GM19023 (cell line): ENCODE measurements around the gene DHX29.

Source experiments
- ATAC-seq: cut with Tn5 transposase; IDR thresholded peaks from one replicate; pipeline ENCODE4 v1.9.1; 2021; ENCODE audit warnings: mild to moderate bottlenecking, moderate library complexity; ENCODE audit not compliant: unreplicated experiment

Gene DHX29

DNA sequence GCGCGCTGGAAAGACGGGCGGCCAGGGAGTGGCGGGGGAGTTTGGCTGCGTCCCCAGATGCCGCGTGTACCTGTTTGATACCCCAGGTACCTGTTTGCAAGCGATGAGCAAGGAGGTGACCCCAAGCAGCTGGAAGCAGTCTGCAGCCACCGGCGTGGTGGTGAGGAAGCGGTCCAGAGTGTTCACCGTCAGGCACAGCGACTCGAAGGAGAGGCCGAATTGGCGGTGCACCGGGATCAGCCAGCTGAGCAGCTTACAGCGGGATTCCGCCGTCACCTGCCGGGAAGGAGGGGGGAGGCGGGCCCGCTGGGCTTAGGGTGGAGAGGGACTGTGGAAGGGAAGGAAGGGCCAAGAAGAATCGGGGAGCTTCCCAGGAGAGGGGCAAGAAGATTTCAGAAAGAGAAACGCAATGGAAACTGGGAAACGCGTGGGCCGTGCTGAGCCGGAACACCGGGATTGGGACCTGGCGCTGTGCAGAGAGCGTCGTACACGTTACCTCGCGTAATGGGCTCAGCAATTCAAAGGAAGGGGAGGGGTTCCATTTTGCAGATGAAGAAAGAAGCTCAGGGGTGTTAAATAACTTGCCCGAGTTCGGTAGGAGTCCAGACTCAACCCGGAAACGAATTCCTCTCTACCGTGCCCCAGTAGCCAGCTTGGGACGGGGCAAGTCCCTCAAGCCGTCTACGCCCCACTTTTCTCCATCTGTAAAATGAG lies 75.1 kb downstream of the DHX29 start:
- no peak for ATAC-seq

DNA sequence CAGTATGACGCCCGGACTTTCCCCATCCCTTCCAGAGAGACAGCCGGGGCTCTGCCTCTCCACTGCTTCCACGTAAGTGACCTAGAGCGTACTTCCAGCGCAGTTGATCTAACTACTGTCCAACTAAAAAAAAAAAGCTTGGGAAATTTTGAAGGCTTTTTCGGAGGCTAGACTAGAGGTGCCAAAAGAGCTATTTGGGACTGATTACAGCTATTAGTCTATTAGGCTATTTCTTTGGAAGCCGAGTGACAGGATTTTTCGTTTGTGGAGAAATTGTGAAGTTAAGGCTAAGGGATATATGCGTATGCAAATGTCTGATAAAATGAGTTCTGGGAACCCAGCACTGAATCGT lies 75.6 kb downstream of the DHX29 start:
- no peak for ATAC-seq

DNA sequence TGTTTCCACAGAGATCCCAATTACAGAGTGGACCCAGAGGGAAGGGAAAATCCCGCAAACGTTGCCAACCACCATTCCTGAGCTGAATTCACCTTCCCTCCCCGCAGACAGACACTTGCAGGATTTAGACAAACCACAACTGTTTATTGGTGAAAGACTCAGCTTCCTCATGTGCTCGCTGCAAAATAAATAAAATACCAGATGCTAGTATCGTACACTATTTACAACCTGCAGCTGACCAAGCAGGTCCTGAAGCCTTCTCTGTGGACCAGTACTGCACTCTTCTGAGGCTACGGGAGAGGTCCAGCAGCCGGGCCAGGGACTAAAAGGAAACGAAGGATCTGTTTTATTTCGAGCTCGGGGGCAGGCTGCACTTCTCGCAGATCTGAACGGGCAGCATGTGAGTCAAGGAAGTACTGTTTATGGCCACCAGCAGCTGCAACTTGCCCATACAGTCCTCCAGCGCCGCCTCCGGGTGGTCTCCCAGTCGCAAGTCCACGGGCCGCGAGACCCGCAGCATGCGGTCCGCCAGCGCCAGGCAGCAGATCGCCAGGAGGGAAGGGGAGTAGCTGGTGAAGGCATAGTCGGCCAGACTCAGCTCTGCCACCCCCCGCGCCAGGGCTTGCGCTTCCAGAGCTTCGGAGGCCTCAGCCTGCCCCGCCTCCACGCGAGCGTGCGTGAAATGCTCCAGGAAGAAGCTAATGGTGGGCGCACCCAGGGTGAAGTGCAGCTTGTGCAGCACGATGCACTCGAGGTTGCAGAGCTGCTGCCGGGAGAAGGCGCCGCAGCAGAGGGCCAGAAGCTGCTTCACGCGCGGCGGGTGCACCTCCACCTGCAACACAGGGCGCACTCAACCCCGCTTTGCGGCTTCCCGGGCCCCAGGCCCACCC lies 76.2 kb downstream of the DHX29 start:
- ATAC-seq = no peak

DNA sequence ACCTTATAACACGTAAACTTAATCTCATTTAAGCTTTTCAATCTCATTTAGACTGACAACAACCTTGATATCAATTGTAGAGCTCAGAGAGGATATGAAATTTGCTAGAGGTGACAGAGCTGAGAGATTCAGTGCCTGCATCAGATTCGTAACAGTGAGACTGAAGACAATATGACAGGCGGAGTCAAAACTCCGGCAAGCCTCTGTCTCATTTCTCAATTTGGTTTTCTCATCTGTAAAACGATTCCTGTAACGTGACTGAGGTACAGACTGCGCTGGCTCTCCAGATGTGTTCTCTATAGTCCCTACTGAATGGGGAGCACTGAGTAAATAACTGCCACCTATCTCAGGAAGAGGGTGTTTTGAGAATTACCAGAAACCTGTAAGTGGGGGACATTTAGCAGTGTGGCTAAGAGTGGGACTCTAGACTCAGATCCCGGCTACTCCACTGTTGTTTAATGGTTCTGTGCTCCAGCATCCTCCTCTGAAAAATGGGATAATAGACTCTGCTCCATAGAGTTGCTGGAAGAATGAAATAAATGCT lies 77.3 kb downstream of the DHX29 start:
- no peak for ATAC-seq

DNA sequence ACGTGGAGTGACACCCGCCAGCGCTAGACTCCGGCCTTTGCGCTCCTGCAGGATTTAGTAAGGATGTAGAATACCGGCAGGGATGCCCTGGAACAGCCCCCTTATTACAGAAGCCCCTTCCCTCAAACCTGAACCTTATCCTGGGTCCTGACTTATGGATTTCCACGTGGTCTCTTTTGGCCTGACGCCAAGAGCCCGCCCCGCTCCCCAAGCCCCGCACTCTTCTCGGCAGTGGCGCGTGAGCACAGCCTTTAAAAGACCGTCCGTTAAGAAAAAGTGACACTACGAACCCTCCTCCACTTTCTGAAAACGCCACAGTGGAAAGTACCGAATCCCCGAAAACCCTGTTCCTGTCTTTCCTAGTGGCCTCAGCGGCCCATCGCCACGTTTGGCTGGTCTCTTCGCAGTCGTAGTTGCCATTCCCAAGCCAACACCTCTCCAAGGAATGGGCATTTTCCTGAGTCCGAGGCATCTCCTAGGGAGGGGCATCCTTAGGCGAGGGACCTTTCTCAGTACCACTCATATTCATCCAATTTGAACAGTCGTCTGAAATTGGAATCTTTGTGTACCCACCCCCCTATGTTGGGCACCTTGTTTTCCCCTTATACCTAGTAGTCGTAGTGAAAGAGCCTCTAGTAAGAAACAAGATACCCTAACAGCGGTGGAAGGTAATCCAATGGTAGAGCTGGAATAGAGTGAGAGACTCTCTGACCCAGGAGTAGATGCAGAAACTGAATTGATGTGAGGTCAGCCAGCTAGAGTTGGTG lies 79.6 kb downstream of the DHX29 start:
- no peak for ATAC-seq

DNA sequence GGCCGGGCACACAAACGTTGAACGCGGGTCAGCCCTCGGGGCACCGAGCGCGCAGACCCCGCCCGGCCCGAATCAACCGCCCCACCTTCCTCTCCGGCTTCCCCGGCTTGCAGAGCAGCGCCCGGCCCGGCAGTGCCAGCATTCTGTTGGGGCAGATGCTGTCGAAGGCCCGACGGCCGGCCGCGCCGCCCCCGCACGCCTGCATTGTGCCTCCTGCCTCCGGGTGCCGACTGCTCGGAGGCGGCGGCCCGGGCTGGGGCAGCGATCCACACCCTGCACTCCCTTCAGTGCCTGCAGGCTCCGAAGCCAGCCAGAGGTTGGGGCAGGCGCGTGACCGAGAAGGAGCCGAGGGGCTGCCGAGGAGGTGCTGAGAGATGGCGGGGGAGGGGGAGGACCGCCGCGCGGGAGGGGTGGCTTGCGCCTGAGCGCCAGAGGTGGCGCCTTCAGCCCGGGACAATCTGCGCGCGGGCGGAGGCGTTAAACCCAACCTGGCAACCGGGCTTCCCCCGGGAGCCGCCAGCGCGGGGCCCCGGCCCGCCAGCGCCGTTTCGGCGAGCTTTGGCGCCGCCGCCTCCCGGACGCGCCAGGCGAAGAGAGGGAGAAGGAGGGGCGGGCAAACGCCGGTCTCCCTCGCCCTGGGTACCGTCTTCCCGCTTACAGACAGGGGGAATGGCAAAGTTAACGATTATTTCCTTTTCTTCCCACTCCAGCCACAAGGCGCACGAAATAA lies 80.4 kb downstream of the DHX29 start, which contains the start of gene MCIDAS:
Gene MCIDAS, minus strand, starts transcription at position 382 of the 730 bp plus-strand sequence. Its CDS starts 177 bp downstream, at position 205.
- peak; percentile 39 for ATAC-seq

DNA sequence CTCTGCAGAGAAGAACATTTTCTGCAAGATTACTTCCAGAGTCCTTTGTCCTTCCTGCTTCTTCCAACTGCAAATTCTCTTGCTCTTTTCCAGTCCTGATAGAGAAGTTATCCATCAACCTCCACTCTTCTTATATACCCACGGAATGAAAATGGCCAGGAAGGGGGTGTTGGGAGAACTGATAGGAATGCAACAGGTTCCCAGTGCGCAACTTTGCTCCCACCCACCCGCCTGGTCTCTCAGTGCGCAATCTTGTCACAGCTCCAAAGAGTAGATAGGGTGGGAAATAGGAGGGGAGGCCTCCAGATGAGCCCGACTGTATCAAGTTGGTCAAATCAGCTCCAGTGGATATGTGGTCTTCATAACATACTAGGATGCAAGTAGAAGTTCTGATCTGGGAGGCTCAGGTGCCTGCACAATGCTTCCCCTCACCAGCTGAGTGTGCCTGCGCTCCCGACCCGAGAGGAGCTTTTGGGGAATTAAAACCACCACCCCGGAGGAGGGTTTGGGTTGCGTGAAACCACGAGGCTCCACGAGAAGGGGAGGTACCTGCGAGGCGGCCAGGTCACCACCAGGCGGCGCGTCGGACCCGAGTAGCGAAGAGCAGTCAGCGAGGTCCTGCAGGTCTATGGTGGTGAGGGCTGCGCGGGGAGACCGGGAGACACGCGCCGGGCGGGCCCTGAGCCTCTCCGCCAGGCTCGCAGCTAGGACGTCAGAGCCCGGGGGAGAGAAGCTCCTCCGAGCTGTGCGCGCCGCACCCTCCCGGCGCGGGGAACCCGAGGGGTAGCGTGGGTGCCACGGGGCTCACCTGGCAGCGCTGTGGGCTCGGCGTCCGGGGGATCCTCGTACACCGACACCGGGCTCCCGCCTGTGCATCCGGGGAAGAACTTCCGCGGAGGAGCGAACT lies 81.2 kb downstream of the DHX29 start:
- ATAC-seq = peak; percentile 65

DNA sequence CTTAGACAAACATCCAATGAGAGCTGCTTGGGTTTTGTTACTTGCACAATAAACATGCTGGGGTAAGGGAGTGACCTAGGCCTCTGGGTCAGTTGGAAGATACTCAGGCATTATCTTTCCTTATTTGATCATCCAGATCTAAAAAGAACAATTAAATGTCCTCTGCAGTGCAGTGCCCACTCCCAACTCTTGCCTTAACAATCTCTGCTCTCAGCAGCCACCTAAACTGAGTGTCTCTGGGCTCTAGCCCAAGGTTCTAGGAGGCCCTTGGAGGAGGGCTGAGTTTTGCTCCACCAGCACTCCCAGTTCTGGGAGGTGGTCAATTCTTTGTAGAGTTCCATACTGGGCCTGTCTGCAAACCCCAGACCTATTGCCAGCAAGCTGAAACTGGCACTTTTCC lies 82.1 kb downstream of the DHX29 start:
- ATAC-seq = no peak

DNA sequence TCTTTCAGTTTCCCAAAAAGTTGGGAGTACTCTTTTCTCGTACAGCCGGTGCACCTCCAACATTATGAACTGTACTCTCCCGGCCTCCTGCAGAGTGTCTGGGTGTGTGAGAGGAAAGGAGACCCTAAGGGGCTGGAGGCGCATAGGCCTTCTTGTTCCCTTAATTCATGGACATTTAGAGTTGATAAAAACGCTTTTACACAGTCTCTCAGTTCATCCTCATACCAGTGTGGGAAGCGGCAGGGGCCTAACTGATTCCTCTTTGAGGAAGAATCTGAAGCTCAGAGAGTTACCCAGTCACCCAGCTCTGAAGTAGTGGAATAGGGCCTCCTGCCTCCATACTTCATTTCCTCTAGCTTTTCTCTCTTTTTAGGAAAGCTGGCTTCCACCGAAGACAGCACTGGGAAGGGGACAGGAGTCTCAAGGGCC lies 83.7 kb downstream of the DHX29 start:
- ATAC-seq = no peak

DNA sequence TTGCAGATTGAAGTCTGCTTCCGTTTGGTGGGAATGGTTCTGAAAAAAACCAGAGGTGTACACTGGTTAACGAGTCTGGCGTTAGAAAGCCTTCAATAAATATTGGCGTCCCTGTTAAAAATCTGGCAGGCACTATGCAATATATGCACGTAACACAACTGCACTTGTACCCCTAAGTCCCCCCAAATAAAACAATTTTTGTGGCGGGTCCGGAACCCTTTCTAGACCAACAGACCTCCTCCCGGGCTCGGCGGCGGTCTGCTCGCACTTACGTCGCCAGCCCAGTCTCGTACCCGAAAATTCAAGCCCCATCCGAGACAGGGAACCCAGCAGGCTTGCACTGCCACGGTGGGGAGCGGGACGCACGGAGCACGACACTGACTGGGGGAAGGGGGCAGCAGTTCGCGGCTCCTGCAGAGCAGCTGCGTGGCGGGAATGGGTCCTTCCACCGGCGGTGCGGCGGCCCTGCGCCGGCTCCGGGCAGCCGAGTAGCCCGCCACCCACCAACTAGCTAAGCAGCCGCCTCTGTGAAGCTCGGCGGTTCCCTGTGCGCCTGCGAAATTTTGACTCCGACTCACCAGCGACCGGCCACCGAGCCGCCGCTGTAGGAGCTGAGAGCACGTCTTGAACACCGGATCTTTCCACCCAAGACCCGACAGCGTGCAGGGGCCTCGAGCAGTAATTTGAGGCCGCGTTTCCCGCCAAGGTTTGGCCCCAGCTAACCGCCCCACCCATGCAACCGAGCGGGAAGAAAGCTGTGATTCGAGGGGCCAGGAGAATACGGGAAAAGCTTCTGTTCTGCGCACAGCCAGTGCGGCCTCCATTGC lies 84.3 kb downstream of the DHX29 start:
- no peak for ATAC-seq

DNA sequence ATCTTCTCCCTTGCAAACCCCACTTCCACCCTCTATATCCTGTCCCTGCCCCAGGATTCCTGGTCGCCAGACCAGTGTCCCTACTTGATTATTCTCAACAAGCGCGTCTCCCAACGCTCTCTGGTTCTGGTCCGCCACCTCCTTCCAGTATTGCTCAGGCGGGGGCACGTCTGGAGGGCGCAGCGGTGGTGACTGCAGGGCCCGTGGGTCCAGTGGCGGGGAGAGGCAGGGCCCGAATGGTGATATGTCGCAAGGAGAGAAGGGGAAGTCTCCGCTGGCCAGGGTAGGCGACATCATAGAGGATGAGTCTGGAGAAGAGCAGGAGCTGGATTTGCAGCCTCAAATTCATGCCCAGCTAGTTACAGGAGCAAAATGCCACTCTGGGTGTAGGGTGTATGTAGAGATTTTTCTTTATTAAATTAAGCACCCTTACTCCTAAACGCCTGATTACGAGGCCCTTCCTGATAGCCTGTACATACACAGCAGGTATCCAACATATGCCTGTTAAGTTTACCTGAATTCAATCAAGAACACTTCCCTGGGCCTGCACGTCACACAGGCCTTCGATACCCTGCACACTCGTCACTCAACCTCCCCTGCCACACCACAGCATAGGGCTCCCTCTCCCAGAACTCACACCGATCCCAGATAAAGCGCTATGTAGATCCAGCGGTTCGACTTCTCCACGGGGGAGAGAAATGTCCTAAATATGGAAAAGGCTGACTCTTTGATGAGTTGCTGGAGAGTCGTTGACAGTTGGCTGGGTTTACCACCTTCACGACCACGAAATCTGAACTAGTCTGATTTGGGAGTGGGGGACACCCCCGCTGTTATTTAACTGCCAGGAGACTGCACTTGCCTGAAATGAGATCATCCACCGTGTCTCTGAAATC lies 85.2 kb downstream of the DHX29 start:
- ATAC-seq = no peak

DNA sequence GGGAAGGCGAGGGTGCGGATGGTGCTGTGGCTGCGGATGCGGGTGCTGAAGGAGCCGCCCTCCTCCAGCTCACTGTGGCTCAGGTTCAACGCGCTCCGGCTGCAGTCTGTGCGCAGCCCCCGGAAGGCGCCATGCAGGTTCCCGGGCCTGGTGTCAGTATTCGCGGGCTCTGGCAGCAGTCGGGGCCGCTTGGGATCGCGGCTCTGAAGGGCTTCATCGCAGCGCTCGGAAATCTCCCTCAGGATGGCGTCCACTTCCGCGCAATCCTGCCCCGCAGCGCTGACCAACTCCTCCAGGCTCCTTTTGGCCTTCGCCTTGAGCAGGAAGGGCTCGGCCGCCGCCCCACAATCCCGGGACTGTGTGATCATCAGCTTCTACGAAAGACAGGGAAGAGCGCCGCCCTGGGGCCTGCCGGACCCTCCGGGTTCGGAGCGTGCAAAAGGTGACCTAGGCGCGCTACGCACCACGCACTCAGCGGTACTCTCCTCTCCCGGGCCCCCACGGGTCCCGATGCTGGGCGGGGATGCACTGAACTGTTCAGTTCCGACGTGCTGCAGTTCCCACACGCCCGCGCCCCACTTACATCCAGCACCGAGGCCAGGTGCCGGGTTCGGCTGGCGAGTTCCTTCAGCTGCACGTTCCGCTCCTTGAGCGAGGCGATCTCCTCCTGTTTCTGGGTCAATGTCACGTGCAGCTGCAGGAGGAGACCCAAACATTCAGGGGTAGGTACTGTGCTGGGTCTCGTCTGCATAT lies 86.9 kb downstream of the DHX29 start:
- no peak for ATAC-seq

DNA sequence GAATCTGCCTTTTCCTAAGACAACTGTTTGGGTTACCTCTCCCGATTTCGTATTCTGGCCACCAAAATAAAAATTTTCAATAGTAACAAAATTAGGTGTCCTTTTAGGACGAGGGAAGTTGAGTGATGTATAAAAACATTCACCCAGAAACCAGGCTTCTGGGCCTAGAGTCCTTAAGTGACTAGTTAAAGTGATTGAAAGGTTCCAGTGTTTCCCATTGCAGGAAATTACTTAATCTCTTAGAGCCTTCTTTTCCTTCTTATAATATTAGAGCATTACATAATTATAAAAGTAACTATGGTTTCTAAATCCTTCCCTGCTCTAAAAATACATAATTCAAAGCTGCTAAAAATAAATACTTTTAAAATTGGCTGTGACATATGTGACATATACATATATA lies 87.7 kb downstream of the DHX29 start:
- no peak for ATAC-seq

DNA sequence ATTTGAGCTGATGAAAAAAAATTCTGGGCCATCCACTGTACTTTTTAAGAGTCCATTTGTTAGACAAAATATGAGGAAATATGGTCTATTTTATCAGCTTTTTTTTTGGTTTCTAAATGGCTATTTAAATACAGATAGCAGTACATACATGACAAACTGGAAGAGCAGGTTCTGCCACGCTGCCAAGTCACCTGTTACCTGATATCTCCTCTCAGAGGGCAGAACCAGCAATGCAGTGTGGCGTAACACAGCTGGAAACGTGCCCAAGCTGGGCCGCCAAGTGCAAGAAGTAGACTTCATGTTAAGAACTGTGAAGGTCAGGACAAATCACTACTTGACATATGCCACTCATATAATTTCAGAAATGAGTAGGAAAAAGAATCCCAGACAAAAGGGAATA lies 88.5 kb downstream of the DHX29 start:
- no peak for ATAC-seq

DNA sequence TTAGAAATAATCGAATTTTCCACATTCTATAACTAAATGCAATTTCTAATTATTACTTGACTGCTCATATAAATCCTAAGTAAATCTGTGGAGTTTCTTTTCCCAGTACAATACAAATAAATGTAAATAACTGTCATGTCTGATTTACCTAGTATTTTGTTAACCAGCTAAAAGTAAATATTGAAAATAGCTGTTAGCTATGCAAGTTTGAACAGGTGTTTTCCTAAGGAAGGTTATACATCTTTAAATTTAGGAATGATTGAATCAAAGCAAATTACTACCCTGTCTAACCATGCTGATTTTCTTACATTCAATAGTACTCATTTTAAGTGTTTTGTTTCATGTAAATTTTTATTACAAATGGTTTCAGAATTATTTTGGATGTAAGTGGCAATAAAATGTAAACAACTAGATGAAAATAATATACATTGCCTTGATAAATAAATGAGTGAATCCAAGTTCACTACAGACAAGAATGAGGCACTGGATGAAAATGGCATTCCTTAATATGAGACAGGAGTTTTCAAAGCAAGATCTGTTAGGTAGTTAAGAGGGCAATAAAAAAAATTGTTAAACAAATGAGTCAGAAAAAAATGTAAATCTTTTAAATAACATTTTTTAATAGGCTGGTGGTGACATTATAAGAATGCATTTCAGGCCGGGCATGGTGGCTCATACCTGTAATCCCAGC lies 96.2 kb downstream of the DHX29 start:
- no peak for ATAC-seq
